Choroid plexus epithelial cell (primary cell): ENCODE results near the gene ZMIZ1.
A peak's percentile ranks its signal among the peaks of the same experiment; 100 is the strongest.

ENCODE experiments used
- DNase-seq: peaks from one replicate; pipeline ENCODE4 v3.0.0-alpha.2; 2010; ENCODE audit warnings: low read depth
- H3K4me3 ChIP-seq: 2 replicates; pipeline ENCODE4 v1.5.1; 2011; ENCODE audit warnings: low read depth, mild to moderate bottlenecking, control low read depth, low read length, moderate library complexity
- CTCF ChIP-seq: conservative IDR thresholded peaks from 2 replicates; pipeline ENCODE4 v1.5.1; 2011; ENCODE audit warnings: low read depth, mild to moderate bottlenecking, control low read depth, inconsistent platforms, low read length, moderate library complexity

The ZMIZ1 gene

GRCh38 chr10:79106256-79107050 is 37.7 kb downstream of the ZMIZ1 start:
- H3K4me3 ChIP-seq, result no peak overlapping the region
- no peak for DNase-seq
- no peak for TF ChIP-seq CTCF

GRCh38 chr10:79107736-79108264 is 39.0 kb downstream of the ZMIZ1 start:
- H3K4me3 ChIP-seq, result no peak overlapping the region
- TF ChIP-seq CTCF, result no peak
- DNase-seq, result no peak

- no peak for TF ChIP-seq CTCF
- DNase-seq, result no peak
Observed at GRCh38 chr10:79108728-79109127, 40.0 kb downstream of the ZMIZ1 start.

GRCh38 chr10:79111427-79111826 is 42.7 kb downstream of the ZMIZ1 start:
- no peak overlapping the region for H3K4me3 ChIP-seq
- no peak for DNase-seq
- TF ChIP-seq CTCF, result no peak

More at GRCh38 chr10:79108728-79109127, 40.0 kb downstream of the ZMIZ1 start:
- no peak overlapping the region for H3K4me3 ChIP-seq

- no peak for TF ChIP-seq CTCF
- no peak for DNase-seq
- H3K4me3 ChIP-seq, result no peak overlapping the region
Observed at GRCh38 chr10:79111846-79112614, 43.3 kb downstream of the ZMIZ1 start.

GRCh38 chr10:79112881-79113431 is 44.2 kb downstream of the ZMIZ1 start:
- no peak for TF ChIP-seq CTCF
- H3K4me3 ChIP-seq, result no peak overlapping the region
- DNase-seq, result peak; percentile 63
